HepG2 (cell line): Measurements from ENCODE around the gene DPAGT1. TPM values are rescaled to one million over a fixed set of nuclear protein-coding genes. Genes with fewer than 3 reads are reported as not detected.
A peak's percentile ranks its signal among the peaks of the same experiment; 100 is the strongest.

Experiments
- DNMT1 ChIP-seq: sonication (generic); formaldehyde crosslinking; IDR thresholded peaks from 2 replicates; pipeline ENCODE4 v1.5.1; 2020; ENCODE audit warnings: mild to moderate bottlenecking, missing genetic modification reagents
- EEA1 ChIP-seq: sonication (generic); formaldehyde crosslinking; IDR thresholded peaks from 2 replicates; pipeline ENCODE4 v1.5.1; 2020; ENCODE audit warnings: mild to moderate bottlenecking, missing genetic modification reagents, borderline replicate concordance
- KLF12 ChIP-seq: sonication (generic); formaldehyde crosslinking; IDR thresholded peaks from 2 replicates; pipeline ENCODE4 v1.4.0; 2020; ENCODE audit warnings: missing genetic modification reagents, borderline replicate concordance
- LCORL ChIP-seq, 2 experiments: fragments of 450-650 bp in 1 of 2; sonication (generic) in 1 of 2; formaldehyde crosslinking in 1 of 2; IDR thresholded peaks; 2 replicates each; pipeline versions ENCODE4 v1.5.0 to v1.6.1; 2017 to 2020; ENCODE audit warnings: antibody characterized with exemption in 1 of 2, missing genetic modification reagents in 1 of 2
- MAFK ChIP-seq, 2 experiments: IDR thresholded peaks in 1 of 2; conservative IDR thresholded peaks in 1 of 2; 2 replicates each; pipeline ENCODE4 v1.6.1; 2011; ENCODE audit warnings: improper control_type of control experiment in 2 of 2, low read length in 2 of 2
- MEF2D ChIP-seq: sonication (generic); formaldehyde crosslinking; IDR thresholded peaks from 2 replicates; pipeline ENCODE4 v1.5.1; 2020; ENCODE audit warnings: mild to moderate bottlenecking, missing genetic modification reagents
- MTA3 ChIP-seq: sonication (generic); formaldehyde crosslinking; IDR thresholded peaks from 2 replicates; pipeline ENCODE4 v1.4.0; 2020; ENCODE audit warnings: missing genetic modification reagents
- MYC ChIP-seq: sonication (generic); formaldehyde crosslinking; IDR thresholded peaks from 2 replicates; pipeline ENCODE4 v1.9.0; 2021; ENCODE audit warnings: missing genetic modification reagents, borderline replicate concordance
- MYNN ChIP-seq: sonication (generic); formaldehyde crosslinking; IDR thresholded peaks from 2 replicates; pipeline ENCODE4 v1.4.0; 2020; ENCODE audit warnings: mild to moderate bottlenecking, low read depth, missing genetic modification reagents
- PRDM15 ChIP-seq: sonication (generic); formaldehyde crosslinking; IDR thresholded peaks from 2 replicates; pipeline ENCODE4 v1.4.0; 2020; ENCODE audit warnings: missing genetic modification reagents
- RELA ChIP-seq: sonication (generic); formaldehyde crosslinking; IDR thresholded peaks from 2 replicates; pipeline ENCODE4 v1.4.0; 2020; ENCODE audit warnings: missing genetic modification reagents
- ZBED4 ChIP-seq: sonication (generic); formaldehyde crosslinking; IDR thresholded peaks from 2 replicates; pipeline ENCODE4 v1.4.0; 2020; ENCODE audit warnings: missing genetic modification reagents, borderline replicate concordance
- ZBTB26 ChIP-seq: IDR thresholded peaks from 2 replicates; pipeline ENCODE4 v1.6.1; 2016; ENCODE audit warnings: missing compliant biosample characterization, missing genetic modification reagents, borderline replicate concordance
- ZNF205 ChIP-seq: IDR thresholded peaks from 2 replicates; pipeline ENCODE4 v1.6.1; 2018; ENCODE audit warnings: missing biosample characterization, missing genetic modification reagents
- ZNF263 ChIP-seq: sonication (generic); formaldehyde crosslinking; IDR thresholded peaks from 2 replicates; pipeline ENCODE4 v1.4.0; 2020; ENCODE audit warnings: missing genetic modification reagents
- ZNF276 ChIP-seq: sonication (generic); formaldehyde crosslinking; IDR thresholded peaks from 2 replicates; pipeline ENCODE4 v1.4.0; 2020; ENCODE audit warnings: mild to moderate bottlenecking, low read depth, missing genetic modification reagents
- ZNF282 ChIP-seq: fragments of 450-650 bp; IDR thresholded peaks from 2 replicates; pipeline ENCODE4 v1.6.1; 2018; ENCODE audit not compliant: partially characterized antibody
- ZNF615 ChIP-seq: sonication (generic); formaldehyde crosslinking; IDR thresholded peaks from 2 replicates; pipeline ENCODE4 v1.5.0; 2020; ENCODE audit warnings: mild to moderate bottlenecking, missing genetic modification reagents, borderline replicate concordance
- ZSCAN9 ChIP-seq: IDR thresholded peaks from 2 replicates; pipeline ENCODE4 v1.6.1; 2016; ENCODE audit warnings: borderline replicate concordance
- polyA plus RNA-seq, 8 experiments: library from polyadenylated mRNA; depleted of rRNA in 3 of 8; stranded (reverse) in 7 of 8; unstranded in 1 of 8; fragments of >200 nt; fragmentation: Illumina TruSeq in 4 of 8; extraction: Trizol in 4 of 8; gene quantifications; 2 replicates each; pipeline versions ENCODE4 v1.2.1 to v1.2.3, GENCODE V29; 2011 to 2016; ENCODE audit warnings: low read depth in 4 of 8, missing spikeins in 1 of 8, mixed read lengths in 1 of 8; ENCODE audit not compliant: insufficient read depth in 1 of 8
- total RNA-seq, 5 experiments: library from RNA; depleted of rRNA; stranded (reverse); fragments of >200 nt; fragmentation: Illumina TruSeq; extraction: Trizol; gene quantifications; 2 replicates each; pipeline ENCODE4 v1.2.3, GENCODE V29; 2016; ENCODE audit warnings: low read depth in 1 of 5

Gene DPAGT1
- total and polyA plus RNA-seq, 2 of the 13 experiments (the other 11 are each of a cell fraction or from before 2014, with no cell fraction given), result 37.6 to 70.7 TPM

- TF ChIP-seq PRDM15 (CRISPR knock-in tag) (no peak), MEF2D (CRISPR knock-in tag) (no peak), ZBED4 (CRISPR knock-in tag) (no peak), ZSCAN9 (no peak), EEA1 (CRISPR knock-in tag) (no peak), MYC (CRISPR knock-in tag) (no peak), ZNF205 (CRISPR knock-in tag) (no peak), MTA3 (no peak), MAFK (conservative IDR thresholded peaks at IDR 0.05 in 1 of 2, IDR thresholded peaks at IDR 0.05 in 1 of 2; ENCODE audit: low read length in 2 of 2) (no peak), MYNN (no peak), DNMT1 (CRISPR knock-in tag) (no peak), RELA (CRISPR knock-in tag) (no peak), LCORL (IDR thresholded peaks at IDR 0.05) (no peak), LCORL (CRISPR knock-in tag; IDR thresholded peaks at IDR 0.05) (no peak), ZNF263 (no peak), KLF12 (no peak), ZBTB26 (CRISPR knock-in tag) (0 out of 2 replicates have a peak, but pooled peaks have one; percentile 31), ZNF282 (no peak), ZNF615 (no peak), ZNF276 (peak; percentile 50; the same call in 1 of the 2 replicates)
Measured at GRCh38 chr11:119100994-119101758, 477 bp downstream of the DPAGT1 start (continued).
